GM10266 (cell line): ENCODE results near the gene NTSR1.

Source experiments
- DNase-seq: peaks from one replicate; pipeline ENCODE4 v3.0.0; 2012; ENCODE audit errors: extremely low spot score
- TF ChIP-seq, protein P1 (sequence below): IDR thresholded peaks from 2 replicates; pipeline ENCODE4 v1.5.1; 2012; ENCODE audit warnings: mild to moderate bottlenecking, low read depth; ENCODE audit not compliant: control insufficient read depth, insufficient read depth; ENCODE audit errors: missing control alignments

Gene NTSR1

DNA sequence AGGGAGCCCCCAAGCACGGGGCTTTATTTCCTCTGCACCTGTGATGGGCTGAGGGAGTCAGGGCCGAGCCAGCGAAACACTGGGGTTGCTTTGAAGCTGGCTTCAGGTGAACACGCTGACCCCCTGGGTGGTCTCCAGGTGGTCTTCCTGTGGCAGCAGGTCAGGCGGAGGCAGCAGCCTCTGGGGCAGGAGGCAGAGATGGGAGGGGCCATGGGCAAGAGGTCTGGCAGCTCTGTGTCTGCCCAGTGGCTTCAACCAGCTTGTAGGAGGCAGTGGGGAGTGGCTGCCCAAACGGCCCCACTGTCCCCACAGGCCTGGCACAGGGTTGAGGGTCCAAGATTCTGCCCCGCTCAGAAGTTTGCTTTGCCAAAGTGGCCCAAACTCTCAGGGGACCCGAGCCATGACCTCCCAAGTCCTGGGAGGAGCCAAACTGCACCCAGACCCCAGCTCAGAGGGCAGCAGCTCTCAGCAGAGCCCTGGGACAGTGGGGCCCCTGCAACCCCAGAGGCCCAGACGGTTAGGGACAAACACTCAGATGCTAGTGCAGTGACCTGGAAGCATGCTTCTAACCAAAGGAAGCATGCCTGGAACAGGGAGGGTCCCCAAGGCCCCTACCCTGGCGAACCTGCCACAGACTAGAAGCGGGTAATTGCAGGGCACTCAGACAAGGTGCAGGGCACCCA lies 15.3 kb downstream of the NTSR1 start:
- TF ChIP-seq, protein P1, sequence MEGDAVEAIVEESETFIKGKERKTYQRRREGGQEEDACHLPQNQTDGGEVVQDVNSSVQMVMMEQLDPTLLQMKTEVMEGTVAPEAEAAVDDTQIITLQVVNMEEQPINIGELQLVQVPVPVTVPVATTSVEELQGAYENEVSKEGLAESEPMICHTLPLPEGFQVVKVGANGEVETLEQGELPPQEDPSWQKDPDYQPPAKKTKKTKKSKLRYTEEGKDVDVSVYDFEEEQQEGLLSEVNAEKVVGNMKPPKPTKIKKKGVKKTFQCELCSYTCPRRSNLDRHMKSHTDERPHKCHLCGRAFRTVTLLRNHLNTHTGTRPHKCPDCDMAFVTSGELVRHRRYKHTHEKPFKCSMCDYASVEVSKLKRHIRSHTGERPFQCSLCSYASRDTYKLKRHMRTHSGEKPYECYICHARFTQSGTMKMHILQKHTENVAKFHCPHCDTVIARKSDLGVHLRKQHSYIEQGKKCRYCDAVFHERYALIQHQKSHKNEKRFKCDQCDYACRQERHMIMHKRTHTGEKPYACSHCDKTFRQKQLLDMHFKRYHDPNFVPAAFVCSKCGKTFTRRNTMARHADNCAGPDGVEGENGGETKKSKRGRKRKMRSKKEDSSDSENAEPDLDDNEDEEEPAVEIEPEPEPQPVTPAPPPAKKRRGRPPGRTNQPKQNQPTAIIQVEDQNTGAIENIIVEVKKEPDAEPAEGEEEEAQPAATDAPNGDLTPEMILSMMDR: no peak
- DNase-seq: no peak

DNA sequence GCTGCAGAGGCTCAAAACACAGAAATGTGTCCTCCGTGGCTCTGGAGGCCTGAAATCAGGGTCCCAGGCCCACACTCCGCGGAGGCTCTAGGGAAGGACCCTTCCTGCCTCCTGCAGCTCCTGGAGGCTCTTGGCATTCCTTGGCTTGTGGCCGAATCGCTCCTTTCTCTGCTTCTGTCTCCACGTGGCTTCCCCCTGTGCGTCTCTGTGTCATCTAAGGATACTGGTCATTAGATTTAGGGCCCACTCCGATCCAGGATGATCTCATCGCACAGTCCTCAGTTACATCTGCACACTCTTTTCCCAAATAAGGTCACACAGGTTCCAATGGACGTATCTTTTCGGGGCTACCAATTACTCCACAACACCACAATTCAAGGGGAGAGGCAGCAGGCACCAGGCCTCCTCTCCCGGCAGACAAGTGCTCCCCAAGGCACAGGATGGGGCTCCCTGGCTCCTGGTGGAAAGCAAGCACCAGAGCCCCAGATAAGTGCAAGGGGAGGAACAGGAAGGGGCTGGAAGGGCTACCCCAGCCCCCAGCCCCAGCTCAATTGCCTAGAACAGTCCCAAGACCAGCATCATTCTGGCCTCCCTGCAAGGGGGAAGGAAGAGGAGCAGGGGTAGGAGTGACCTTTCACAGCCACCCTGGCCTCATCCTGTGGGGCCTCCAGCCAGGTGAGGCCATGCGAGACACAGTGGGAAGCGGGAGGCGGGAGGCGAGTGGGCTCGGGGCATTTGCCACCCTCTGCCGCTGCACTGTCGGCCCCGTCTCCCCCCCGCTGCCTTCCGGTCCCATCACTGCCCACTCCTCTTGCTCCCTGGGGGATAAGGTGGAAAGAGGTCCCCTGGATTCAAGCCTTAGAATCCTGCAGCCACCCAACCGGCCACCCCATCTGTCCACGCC lies 16.3 kb downstream of the NTSR1 start:
- DNase-seq: no peak
- TF ChIP-seq, protein P1: no peak

DNA sequence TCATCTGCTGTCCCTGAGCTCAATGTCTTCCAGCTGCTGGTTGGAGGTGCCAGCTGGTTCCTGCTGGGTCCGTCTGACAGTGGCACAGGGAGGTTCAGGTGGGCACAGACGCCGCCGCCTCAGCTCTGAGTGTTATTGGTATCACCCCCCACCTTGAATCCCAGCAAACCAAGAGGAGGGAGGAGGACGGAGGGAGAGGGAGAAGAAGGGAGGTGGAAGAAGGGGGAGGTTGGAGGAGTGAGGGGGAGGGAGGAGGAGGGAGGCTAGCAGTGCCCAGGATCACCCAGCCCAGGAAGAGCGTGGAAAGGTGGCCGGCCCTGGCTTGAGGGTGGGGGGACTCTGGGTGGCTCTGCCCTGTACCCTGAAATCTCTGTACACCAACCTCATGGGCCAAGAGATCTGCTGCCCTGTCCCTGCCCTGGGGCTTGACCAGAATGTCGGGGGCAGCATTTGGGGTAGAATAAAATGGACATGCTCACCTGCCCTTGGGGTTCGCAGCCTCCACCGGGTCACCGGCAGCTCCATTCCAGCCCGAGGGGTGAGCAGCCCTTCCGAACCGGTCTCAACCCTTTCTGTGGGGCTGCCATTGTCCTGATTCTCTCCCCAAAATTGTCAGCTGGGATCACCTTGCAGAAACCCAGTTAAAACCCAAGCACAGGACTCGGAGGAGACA lies 17.1 kb downstream of the NTSR1 start:
- TF ChIP-seq, protein P1: no peak
- no peak for DNase-seq

DNA sequence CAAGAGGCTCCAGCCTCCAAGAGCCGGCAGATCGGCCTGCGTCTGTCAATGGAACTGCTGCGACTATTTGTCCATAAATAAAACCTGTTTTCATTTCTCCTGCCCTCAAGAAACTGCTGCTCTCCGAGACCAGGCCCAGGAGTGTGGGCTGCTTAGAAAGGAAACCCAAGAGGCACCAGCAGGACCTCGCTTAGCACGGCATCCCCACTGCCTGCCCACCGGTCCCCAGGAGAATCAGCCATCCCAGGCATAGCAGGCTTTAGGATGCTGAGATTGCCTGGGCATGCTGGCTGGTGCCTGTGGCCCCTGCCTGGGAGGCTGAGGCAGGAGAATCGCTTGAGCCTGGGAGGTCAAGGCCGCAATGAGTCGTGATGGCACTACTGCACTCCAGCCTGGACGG lies 17.6 kb downstream of the NTSR1 start:
- DNase-seq: no peak
- TF ChIP-seq, protein P1: no peak

DNA sequence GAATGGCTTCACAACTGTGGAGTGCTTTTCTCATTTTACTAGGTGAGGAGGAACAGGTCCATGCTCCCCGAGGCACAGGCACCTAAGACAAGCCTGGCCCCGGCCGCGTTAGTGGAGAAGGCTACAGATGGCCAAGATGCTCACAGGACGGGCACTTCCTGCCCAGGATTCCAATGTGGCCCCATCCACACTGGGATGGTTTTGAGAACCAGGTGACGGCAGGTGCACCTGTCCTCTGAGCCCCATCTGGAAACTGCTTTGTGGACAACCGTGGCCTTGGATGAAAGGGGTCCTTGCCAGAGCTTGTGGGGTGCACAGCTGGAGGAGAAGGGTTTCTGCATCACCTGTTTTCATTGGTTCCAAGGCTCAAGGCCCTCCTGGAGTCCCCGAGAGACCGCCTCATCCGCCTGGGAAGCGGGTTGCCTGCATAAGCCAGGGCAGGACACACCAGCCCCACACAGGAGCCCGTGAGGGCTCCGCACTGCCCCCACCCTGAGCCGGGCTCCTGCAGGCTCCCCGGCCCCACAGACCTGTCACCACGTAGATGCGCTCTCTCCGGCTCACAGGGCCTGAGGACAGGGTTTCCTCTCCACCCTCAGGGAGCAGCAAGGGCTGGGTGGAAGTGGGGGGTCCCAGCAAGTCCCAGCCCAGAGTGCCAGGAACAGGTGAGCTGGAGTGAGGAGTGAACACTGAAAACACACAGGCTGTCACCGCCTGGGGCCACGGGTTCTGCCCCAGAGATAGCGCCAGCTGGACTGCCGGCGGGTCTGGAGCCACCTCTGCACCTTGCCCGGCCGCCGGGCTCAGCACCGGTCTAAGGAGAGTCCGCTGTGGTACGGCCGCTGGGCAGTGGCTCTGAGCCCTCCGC lies 18.3 kb downstream of the NTSR1 start:
- no peak for DNase-seq
- TF ChIP-seq, protein P1: no peak

DNA sequence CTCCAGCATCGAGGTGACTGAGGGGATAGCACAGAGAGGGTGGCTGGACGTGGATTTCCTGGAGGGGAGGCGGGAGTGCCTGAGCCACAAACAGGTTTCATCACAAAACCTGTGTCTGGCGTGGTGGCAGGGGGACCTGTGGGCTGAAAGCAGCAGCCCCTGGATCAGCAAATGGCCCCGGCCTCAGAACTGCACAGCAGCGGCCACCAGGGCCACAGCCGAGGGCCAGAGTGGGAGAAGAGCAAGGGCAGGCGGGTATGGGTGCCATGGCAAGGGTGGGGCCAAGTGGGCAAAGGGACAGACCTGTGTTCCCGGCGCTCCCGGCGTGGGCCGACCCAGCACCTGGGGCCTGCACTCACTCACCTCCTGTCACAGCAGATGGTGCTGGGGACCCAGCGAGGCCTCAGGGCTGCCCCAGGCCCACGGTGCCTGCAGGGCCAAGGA lies 19.0 kb downstream of the NTSR1 start:
- no peak for DNase-seq
- TF ChIP-seq, protein P1: no peak
